GM12874 (cell line): ENCODE measurements around the gene APLP1.

Experiments
- TF ChIP-seq, protein P1 (sequence below): IDR thresholded peaks from 2 replicates; pipeline ENCODE4 v1.5.1; 2011; ENCODE audit warnings: low read depth, mild to moderate bottlenecking, control low read depth, low read length, moderate library complexity; ENCODE audit not compliant: insufficient read depth

APLP1 gene

GRCh38 chr19:35868172-35868822 is at the start of gene APLP1:
Gene APLP1 (plus strand): TSS chr19:35868574. CDS start chr19:35868637, 63 bp downstream.
- TF ChIP-seq, protein P1, sequence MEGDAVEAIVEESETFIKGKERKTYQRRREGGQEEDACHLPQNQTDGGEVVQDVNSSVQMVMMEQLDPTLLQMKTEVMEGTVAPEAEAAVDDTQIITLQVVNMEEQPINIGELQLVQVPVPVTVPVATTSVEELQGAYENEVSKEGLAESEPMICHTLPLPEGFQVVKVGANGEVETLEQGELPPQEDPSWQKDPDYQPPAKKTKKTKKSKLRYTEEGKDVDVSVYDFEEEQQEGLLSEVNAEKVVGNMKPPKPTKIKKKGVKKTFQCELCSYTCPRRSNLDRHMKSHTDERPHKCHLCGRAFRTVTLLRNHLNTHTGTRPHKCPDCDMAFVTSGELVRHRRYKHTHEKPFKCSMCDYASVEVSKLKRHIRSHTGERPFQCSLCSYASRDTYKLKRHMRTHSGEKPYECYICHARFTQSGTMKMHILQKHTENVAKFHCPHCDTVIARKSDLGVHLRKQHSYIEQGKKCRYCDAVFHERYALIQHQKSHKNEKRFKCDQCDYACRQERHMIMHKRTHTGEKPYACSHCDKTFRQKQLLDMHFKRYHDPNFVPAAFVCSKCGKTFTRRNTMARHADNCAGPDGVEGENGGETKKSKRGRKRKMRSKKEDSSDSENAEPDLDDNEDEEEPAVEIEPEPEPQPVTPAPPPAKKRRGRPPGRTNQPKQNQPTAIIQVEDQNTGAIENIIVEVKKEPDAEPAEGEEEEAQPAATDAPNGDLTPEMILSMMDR: no peak

DNA sequence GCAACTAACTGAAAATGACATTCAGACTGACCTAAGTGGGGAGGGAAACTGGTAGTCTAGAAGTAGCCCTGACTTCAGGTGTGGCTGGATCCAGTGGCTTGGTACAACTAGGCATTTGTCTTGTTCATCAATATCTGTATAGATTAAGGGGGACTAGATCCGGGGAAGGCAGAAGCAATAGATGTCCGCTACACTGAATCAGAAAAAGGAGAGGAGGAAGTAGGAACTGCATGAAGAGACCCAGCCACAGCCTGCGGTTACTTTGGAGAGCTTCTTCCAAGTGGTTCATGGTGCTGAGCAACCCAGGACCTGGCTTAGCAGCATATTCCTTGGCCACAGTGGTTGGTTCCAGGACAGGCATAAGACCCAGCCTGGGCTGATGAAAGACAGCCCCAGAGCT is 45.8 kb upstream of the APLP1 start:
- TF ChIP-seq, protein P1: no peak

- TF ChIP-seq, protein P1: no peak
These were observed 44.2 kb upstream of the APLP1 start for GRCh38 chr19:35824150-35824549.

DNA sequence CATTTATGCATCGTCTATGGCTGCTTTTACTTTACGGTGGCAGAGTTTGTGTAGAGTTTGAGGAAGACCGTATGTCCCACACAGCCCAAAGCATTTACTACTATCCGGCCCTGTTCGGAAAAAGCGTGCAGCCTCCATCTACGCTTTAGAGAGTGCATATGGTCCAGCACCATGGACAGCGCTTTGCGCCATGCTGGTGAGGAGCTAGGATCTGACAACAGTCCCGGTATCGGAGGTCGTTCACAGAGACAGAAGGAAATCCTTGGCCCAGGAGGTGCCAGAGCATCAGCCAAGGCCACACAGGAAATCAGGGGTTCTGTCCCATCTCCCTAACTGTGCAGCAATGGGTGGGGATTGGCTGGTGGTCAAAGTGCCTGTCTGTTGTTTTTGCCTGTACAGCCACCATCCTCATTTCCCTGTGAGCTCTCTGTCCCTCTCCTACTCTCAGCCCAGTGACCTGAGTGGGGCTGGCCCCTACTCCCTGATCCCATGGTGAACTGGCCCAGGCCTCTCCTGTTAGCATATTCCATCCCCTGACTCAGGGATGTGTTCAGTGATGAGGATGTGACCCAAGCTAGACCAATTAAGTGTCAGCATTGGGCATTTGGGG is 39.6 kb upstream of the APLP1 start:
- TF ChIP-seq, protein P1: no peak

DNA sequence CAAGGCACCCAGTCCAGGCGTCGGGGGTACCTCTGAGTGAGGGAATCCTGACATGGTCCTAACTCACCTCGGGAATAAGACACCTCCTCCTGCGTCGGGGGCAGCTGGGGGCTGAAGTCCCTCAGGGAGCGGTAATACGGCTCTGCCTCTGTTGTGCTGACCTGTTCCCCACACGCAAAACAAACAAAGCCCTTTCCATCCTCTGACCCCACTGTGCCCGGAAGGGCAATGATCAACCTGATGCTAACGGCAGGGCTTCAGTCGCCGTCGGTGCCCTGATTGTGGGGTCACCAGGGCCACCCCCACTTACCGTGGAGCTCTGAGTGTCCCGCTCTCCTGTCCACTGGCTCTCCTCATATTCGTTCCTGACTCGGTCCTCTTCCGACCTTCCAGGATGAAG is 37.4 kb upstream of the APLP1 start:
- TF ChIP-seq, protein P1: no peak

DNA sequence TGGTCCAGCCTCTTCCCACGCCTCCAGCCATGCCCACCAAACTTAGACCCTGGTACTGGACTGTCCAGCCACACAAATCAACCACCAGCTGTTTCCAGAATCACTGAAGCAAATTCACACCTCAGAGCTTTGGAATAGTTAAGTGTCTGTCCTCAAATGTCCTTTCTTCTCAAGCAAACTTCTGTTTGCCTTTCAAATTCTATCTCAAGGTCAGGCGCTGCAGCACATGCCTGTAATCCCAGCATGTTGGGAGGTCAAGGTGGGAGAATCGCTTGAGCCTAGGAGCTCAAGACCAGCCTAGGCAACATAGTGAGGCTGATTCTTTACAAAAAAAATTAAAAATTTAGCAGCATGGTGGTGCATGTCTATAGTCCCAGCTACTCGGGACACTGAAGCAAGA is 36.3 kb upstream of the APLP1 start:
- TF ChIP-seq, protein P1: no peak

GRCh38 chr19:35833972-35834371 is 34.4 kb upstream of the APLP1 start:
- TF ChIP-seq, protein P1: no peak
